T-helper 1 cell treated with Interleukin-12 subunit alpha and Interleukin-12 subunit beta and Interleukin-4 antibody, amounts not matched to agents 30 μg/mL and 1 μg/mL, for 36 hours (primary cell): Measurements from ENCODE around the gene PABPN1.
"Not testable (repeated sequence)": the region's sequence is repeated elsewhere in the genome, so short reads cannot be mapped to it uniquely, and the experiment has no call there.

Experiments used
- H3K27ac Mint-ChIP-seq: one replicate; pipeline ENCODE4 v1.8.0; 2021; ENCODE audit warnings: mild to moderate bottlenecking, mixed read lengths
- H3K27me3 Mint-ChIP-seq: one replicate; pipeline ENCODE4 v1.8.0; 2021; ENCODE audit warnings: low read depth, mixed read lengths
- H3K36me3 Mint-ChIP-seq: one replicate; pipeline ENCODE4 v1.8.0; 2021; ENCODE audit warnings: low read depth, mixed read lengths
- H3K4me1 Mint-ChIP-seq: one replicate; pipeline ENCODE4 v1.8.0; 2021; ENCODE audit warnings: low read depth, mixed read lengths
- H3K4me3 Mint-ChIP-seq: one replicate; pipeline ENCODE4 v1.8.0; 2021; ENCODE audit warnings: mild to moderate bottlenecking, moderate library complexity, mixed read lengths
- H3K9me3 Mint-ChIP-seq: one replicate; pipeline ENCODE4 v1.8.0; 2021; ENCODE audit warnings: mixed read lengths

Gene PABPN1

DNA sequence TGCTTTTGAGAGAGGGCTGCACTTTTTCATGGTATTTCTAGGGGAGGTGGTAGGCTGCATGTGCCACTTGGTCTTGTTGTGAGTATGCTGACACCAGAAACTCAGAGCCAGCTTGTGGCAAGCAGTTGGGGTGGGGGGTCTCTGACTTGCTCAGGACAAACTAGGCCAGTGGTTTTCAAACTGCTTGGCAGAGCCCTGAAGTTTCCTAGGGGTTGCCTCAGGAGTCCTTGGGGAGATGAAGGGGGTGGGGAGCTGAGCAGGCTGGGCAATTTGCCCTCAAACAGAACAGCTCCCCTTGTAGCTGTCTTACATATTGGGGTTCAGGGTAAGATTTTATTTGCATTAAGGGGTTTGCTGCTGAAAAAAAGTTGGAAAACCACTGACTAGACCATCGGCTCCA, 10.7 kb upstream of the PABPN1 start:
- H3K27me3 Mint-ChIP-seq: peaks cover 14% of the 10 kb centered on the region
- H3K4me3 Mint-ChIP-seq: no peak overlapping the region
- H3K36me3 Mint-ChIP-seq: peaks cover 3% of the 10 kb centered on the region
- H3K9me3 Mint-ChIP-seq: no peaks in the 10 kb centered on the region
- no peak overlapping the region for H3K27ac Mint-ChIP-seq
- peaks cover 16% of the 10 kb centered on the region for H3K4me1 Mint-ChIP-seq

DNA sequence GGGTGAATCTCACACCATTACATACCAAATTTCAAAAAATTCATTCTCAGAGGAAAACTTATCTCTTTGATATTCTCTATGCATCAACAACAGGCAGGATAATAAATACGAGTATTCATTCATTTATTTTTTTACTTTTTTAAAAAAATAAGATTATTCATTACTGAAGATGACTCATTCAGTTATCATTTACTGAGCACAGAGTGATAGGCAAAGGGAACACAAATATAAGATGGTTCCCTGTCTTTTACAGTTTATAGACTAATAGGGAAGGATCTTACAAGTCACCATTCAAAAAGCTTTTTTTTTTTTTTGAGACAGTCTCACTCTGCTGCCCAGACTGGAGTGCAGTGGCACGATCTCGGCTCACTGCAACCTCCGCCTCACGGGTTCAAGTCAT, 5.0 kb upstream of the PABPN1 start:
- Mint-ChIP-seq H3K27me3 (peaks cover 7% of the 10 kb centered on the region), H3K9me3 (peaks cover 10% of the 10 kb centered on the region), H3K4me3 (no peak overlapping the region), H3K27ac (no peak overlapping the region), H3K36me3 (peaks cover 10% of the 10 kb centered on the region), H3K4me1 (peaks cover 15% of the 10 kb centered on the region)

DNA sequence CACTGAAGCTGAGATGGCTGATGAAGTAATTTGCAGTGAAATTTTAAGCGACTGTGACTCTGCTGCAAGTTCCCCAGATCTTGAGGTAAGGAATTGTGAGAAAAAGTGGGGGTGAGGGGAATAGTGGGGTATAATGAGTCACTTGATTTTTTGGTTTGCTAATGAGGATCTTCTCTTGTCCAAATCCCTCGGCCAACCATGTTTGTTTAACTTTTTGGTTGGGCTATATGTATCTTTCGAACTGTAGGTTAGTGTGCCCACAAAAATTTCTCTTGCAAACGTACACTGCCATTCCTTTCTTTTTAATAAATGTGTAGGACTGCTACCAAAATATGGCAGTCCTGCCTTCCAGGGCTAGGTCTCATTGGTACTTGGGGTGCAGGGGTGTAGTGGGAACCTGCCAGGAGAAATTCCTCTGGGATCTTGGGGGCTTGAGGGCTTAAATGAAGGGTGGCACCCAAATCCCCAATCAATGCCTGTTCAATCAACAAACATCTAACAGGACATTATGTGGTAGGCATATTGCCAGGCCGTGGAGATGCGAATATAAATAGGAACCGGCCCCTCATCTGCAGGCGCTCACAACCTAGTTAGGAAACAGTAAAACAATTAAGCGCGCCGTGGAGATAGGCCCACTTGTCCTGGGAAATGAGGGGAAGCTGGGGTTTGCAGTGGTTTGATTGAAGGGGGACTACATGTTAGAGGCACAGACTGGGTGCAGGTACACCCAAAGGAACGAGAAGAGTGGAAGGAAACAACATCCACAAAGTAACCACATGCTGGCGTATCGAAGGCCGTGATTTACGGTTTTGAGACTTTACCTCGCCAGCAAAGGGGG, 1.3 kb upstream of the PABPN1 start:
- H3K27me3 Mint-ChIP-seq: no peaks in the 10 kb centered on the region
- H3K9me3 Mint-ChIP-seq: peaks cover 10% of the 10 kb centered on the region
- peak overlapping the region; percentile 85 for H3K4me3 Mint-ChIP-seq
- H3K36me3 Mint-ChIP-seq: peaks cover 32% of the 10 kb centered on the region
- peak overlapping the region; percentile 97 for H3K27ac Mint-ChIP-seq
- H3K4me1 Mint-ChIP-seq: peaks cover 30% of the 10 kb centered on the region

DNA sequence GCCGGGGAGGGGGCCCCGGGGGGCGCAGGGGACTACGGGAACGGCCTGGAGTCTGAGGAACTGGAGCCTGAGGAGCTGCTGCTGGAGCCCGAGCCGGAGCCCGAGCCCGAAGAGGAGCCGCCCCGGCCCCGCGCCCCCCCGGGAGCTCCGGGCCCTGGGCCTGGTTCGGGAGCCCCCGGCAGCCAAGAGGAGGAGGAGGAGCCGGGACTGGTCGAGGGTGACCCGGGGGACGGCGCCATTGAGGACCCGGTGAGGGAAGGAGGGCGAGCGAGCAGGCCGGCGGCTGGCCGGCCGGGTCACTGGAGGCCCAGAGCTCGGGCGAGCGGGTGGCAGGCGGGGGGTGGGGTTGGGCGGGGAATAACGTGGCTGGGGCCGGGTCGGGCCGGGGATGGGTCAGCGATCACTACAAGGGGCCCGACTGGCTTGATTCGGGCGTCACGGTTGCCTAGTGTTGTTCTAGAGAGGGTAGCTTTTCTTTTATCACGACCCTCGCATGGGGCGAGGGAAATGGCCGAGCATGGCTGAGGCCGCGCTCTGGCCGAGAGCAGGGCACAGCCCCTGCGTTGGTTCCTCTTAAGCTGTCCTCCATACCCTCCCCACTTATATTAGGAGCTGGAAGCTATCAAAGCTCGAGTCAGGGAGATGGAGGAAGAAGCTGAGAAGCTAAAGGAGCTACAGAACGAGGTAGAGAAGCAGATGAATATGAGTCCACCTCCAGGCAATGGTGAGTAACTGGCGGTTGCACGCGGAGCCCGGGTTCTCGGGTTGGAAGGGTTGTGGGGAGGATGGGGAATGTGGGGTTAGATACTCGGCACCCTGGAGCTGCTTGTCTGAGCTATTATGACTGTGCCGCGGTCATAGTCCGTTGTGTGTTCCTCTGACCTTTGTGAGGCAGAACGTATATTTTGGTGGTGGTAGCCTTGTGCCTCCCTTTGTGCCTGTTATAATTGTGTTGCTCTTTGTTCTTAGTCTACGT, 603 bp downstream of the PABPN1 start:
- Mint-ChIP-seq H3K36me3 (peaks cover 38% of the 10 kb centered on the region), H3K27me3 (no peaks in the 10 kb centered on the region), H3K27ac (peak overlapping the region; percentile 82), H3K4me1 (peaks cover 30% of the 10 kb centered on the region), H3K4me3 (peak overlapping the region; percentile 86), H3K9me3 (peaks cover 10% of the 10 kb centered on the region)

DNA sequence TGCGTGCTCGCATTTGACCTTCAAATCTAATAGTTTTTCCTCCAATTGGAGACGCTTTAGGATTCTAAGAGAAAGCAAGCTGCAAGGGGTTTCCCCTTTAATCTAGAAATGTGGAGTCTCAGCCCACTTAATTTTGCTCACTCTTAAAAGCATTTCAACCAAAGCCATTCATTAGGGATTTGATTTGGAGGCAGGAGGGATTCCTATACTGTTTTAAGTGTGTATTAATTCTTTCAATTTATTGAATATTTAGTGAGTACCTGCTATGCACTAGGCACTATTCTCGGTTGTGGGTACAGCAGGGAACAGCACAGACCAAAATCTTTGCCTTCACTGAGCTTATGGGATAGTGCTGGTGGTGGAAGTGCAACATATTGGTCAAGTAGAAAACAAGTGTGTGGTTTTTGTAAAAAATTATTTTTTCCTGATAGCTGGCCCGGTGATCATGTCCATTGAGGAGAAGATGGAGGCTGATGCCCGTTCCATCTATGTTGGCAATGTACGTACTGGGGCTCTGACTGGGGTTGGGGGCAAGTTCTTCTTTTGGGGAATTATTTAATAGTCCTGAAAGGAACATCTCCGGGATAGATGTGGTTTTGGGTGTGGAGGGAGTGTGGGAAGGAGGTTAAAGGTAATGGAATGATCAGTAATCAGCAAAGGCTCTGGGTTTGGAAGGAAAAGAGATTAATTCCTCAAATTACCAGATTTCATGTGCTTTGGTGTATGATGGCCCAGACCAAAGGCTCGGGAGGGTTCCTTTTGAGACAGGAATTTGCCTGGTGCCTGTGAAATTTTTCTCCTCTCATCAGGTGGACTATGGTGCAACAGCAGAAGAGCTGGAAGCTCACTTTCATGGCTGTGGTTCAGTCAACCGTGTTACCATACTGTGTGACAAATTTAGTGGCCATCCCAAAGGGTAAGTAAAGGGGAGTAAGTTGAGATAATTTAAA, 1.6 kb downstream of the PABPN1 start:
- Mint-ChIP-seq H3K4me1 (peaks cover 31% of the 10 kb centered on the region), H3K27me3 (no peaks in the 10 kb centered on the region), H3K36me3 (peaks cover 38% of the 10 kb centered on the region), H3K9me3 (peaks cover 10% of the 10 kb centered on the region), H3K4me3 (peak overlapping the region; percentile 86), H3K27ac (peak overlapping the region; percentile 82)

DNA sequence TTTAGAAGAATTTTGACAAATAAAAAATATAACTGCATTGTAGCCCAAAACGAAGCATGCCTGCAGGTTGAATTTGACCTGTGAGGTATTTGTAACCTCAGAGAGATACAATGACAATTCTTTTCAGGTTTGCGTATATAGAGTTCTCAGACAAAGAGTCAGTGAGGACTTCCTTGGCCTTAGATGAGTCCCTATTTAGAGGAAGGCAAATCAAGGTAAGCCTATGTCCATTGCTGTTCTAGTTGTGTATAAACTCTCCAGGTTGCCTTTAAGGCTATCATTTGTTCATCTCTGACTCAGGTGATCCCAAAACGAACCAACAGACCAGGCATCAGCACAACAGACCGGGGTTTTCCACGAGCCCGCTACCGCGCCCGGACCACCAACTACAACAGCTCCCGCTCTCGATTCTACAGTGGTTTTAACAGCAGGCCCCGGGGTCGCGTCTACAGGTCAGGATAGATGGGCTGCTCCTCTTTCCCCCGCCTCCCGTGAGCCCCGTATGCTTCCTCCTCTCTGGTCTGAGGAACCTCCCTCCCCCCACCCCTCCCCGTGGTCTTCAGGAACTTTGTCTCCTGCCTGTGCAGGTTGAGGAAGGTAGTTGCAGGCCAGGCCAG, 2.7 kb downstream of the PABPN1 start:
- peaks cover 38% of the 10 kb centered on the region for H3K36me3 Mint-ChIP-seq
- H3K4me1 Mint-ChIP-seq: peaks cover 33% of the 10 kb centered on the region
- peaks cover 10% of the 10 kb centered on the region for H3K9me3 Mint-ChIP-seq
- H3K27ac Mint-ChIP-seq: no peak overlapping the region
- H3K27me3 Mint-ChIP-seq: no peaks in the 10 kb centered on the region
- no peak overlapping the region for H3K4me3 Mint-ChIP-seq

DNA sequence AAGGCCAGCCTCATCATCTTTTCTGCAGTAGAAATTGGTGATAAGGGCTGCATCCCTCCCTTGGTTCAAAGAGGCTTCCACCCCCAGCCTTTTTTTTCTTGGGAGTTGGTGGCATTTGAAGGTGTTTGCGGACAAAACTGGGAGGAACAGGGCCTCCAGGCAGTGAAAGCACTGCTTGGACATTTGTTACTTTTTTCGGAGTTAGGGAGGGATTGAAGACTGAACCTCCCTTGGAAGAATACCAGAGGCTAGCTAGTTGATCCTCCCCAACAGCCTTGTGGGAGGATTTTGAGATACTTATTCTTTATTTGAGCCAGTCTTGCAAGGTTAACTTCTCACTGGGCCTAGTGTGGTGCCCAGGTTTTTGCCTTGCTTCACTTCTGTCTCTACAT, 3.2 kb downstream of the PABPN1 start:
- peaks cover 33% of the 10 kb centered on the region for H3K4me1 Mint-ChIP-seq
- no peaks in the 10 kb centered on the region for H3K27me3 Mint-ChIP-seq
- no peak overlapping the region for H3K4me3 Mint-ChIP-seq
- no peak overlapping the region for H3K27ac Mint-ChIP-seq
- H3K9me3 Mint-ChIP-seq: peaks cover 9% of the 10 kb centered on the region
- H3K36me3 Mint-ChIP-seq: peaks cover 37% of the 10 kb centered on the region

DNA sequence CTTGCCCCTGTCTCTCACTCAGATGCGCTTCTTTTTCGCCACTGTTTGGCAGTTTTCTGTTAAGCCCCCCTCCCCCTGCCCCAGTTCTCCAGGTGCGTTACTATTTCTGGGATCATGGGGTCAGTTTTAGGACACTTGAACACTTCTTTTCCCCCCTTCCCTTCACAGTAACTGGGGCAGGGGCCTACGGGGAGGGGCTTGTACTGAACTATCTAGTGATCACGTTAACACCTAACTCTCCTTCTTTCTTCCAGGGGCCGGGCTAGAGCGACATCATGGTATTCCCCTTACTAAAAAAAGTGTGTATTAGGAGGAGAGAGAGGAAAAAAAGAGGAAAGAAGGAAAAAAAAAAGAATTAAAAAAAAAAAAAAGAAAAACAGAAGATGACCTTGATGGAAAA, 3.7 kb downstream of the PABPN1 start:
- Mint-ChIP-seq H3K4me3 (no peak overlapping the region), H3K27ac (no peak overlapping the region), H3K9me3 (peaks cover 4% of the 10 kb centered on the region), H3K27me3 (no peaks in the 10 kb centered on the region), H3K36me3 (peaks cover 32% of the 10 kb centered on the region), H3K4me1 (peaks cover 27% of the 10 kb centered on the region)

DNA sequence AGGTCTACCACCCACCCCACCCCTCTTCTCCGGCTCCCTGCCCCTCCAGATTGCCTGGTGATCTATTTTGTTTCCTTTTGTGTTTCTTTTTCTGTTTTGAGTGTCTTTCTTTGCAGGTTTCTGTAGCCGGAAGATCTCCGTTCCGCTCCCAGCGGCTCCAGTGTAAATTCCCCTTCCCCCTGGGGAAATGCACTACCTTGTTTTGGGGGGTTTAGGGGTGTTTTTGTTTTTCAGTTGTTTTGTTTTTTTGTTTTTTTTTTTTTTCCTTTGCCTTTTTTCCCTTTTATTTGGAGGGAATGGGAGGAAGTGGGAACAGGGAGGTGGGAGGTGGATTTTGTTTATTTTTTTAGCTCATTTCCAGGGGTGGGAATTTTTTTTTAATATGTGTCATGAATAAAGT, 4.5 kb downstream of the PABPN1 start:
- not testable (repeated sequence) for H3K27me3 Mint-ChIP-seq, H3K4me3 Mint-ChIP-seq, H3K27ac Mint-ChIP-seq, H3K9me3 Mint-ChIP-seq
- peaks cover 28% of the 10 kb centered on the region for H3K36me3 Mint-ChIP-seq
- H3K4me1 Mint-ChIP-seq: peaks cover 20% of the 10 kb centered on the region

DNA sequence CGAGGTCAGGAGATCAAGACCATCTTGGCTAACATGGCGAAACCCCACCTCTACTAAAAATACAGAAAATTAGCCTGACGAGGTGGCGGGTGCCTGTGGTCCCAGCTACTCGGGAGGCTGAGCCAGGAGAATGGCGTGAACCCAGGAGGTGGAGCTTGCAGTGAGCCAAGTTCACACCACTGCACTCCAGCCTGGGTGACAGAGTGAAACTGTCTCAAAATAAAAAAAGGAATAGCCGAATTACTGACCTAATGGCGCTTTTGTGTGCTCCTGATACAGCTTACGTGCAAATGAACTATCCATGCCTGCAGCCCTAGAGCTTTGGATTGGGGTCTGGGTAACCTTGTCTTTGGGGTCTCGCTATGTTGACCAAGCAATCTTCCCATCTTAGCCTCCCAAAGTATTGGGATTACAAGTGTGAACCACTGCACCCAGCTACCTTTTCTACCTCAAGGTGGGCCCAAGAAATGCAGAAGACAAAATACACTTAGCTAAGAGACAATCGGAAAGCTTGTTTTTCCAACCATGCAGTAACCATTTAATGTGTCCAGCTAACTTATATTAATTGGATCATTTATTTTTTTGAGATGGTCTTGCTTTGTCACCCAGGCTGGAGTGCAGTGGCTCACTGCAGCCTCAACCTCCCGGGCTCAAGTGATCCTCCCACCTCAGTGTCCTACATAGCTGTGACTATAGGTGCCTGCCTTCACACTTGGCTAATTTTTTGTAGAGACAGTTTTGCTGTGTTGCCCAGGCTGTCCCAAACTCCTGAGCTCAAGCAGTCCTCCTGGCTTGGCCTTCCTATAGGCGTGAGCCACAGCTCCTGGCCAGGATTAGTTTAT, 5.5 kb downstream of the PABPN1 start:
- Mint-ChIP-seq H3K36me3 (peaks cover 28% of the 10 kb centered on the region), H3K4me1 (peaks cover 17% of the 10 kb centered on the region), H3K27ac (no peak overlapping the region), H3K27me3 (no peaks in the 10 kb centered on the region), H3K4me3 (no peak overlapping the region), H3K9me3 (no peaks in the 10 kb centered on the region)

DNA sequence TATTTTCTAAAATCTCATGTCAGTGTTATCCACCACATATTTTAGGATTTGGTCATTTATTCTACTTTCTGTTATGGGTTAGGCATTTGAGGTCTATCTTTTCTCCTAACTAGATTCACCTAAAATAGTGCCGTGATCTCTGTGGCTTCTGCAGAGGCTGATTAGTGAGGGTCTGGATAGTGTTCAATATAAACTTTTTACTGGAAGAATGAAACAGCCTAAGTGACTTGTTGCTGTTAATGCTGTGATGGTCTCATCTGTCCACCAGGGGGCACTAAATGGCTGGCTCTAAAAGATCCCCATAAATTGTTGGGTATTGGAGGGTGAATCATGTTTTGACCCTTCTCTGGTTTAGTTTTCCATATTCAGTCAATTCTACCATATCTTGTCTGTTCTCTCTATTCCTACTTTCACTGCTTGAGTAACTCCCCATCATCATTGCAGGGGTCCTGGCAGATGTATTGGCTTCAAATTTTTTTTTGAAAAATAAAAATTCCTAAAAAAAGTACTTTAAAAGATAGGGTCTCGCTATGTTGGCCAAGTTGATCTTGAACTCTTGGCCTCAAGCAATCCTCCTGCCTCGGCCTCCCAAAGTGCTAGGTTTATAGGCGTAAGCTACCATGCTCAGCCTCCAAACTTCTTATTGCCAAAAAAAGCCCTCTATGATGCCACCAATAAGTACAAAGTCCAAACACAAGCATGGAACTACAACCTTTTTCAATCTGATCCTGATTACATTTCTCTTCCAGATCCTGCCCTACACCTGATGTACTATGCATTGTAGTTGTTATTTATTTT, 6.9 kb downstream of the PABPN1 start:
- Mint-ChIP-seq H3K4me3 (no peak overlapping the region), H3K9me3 (no peaks in the 10 kb centered on the region), H3K4me1 (peaks cover 6% of the 10 kb centered on the region), H3K27ac (no peak overlapping the region), H3K36me3 (peaks cover 20% of the 10 kb centered on the region), H3K27me3 (no peaks in the 10 kb centered on the region)

DNA sequence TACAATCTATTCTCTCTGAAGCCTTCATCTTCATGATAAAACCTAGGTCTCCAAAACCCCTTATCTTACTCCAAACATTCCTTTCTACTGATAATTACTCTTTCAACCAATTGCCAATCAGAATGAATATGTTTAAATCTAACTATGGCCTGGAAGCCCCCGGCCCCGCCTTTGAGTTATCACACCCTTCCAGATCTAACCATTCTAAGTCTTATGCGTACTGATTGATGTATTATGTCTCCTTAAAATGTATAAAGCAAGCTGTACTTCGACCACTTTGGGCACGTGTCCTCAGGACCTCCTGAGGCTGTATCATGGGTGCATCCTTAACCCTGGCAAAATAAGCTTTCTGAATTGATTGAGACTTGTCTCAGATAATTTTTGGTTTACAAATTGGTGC, 14.4 kb downstream of the PABPN1 start:
- Mint-ChIP-seq H3K27ac (no peak overlapping the region), H3K4me1 (no peaks in the 10 kb centered on the region), H3K9me3 (no peaks in the 10 kb centered on the region), H3K36me3 (no peaks in the 10 kb centered on the region), H3K27me3 (peaks cover 29% of the 10 kb centered on the region), H3K4me3 (no peak overlapping the region)
